Thyroid gland (tissue), 4 donors: Measurements from ENCODE around the gene MCCD1. TPM values are rescaled to one million over a fixed set of nuclear protein-coding genes. Genes with fewer than 3 reads are reported as not detected.
"Not testable (repeated sequence)": the region's sequence is repeated elsewhere in the genome, so short reads cannot be mapped to it uniquely, and the experiment has no call there.

Experiments used
- DNase-seq, 2 donors: peaks; one replicate each; pipeline ENCODE4 v3.0.0-alpha.2; 2019
- H3K27ac ChIP-seq, 3 donors: fragments of 200-600 bp; sonication (generic); 1 replicate in 2 of 3; 2 replicates in 1 of 3; pipeline ENCODE4 v1.5.1; 2016 to 2019; ENCODE audit warnings: mild to moderate bottlenecking in 1 of 3, moderate library complexity in 1 of 3
- H3K27me3 ChIP-seq: fragments of 200-600 bp; sonication (generic); one replicate; pipeline ENCODE4 v1.5.1; 2019
- H3K36me3 ChIP-seq, 2 donors: fragments of 200-600 bp; sonication (generic); one replicate each; pipeline ENCODE4 v1.5.1; 2016 to 2019
- H3K4me1 ChIP-seq, 2 donors: fragments of 200-600 bp; sonication (generic); one replicate each; pipeline ENCODE4 v1.5.1; 2017 to 2019
- H3K4me3 ChIP-seq, 3 donors: fragments of 200-600 bp; sonication (generic); replicated peaks in 1 of 3; 1 replicate in 2 of 3; 2 replicates in 1 of 3; pipeline ENCODE4 v1.5.1; 2016; ENCODE audit warnings: mild to moderate bottlenecking in 1 of 3
- H3K9me3 ChIP-seq: fragments of 200-600 bp; sonication (generic); one replicate; pipeline ENCODE4 v1.5.1; 2017
- CTCF ChIP-seq, 6 experiments: fragments of 200-600 bp in 3 of 6; fragments of 450-650 bp in 3 of 6; sonication (generic) in 3 of 6; IDR thresholded peaks; one replicate each; pipeline ENCODE4 v1.5.1; 2016 to 2019; ENCODE audit warnings: antibody characterized with exemption in 6 of 6, mild to moderate bottlenecking in 2 of 6, inconsistent platforms in 1 of 6, moderate library complexity in 1 of 6
- POLR2A ChIP-seq, 2 donors: fragments of 450-650 bp; IDR thresholded peaks; one replicate each; pipeline ENCODE4 v1.6.1; 2017; ENCODE audit warnings: antibody characterized with exemption in 2 of 2, mild to moderate bottlenecking in 2 of 2, moderate library complexity in 1 of 2
- WGBS, 2 donors: methylation state at CpG; one replicate each; pipeline ENCODE4 v1.1.5; 2017; 5-methylcytosine and 5-hydroxymethylcytosine counted together
- intact Hi-C: fragments of 100-400 bp; cut with DNase I; formaldehyde crosslinking; loops from one replicate; pipeline ENCODE4 v1.15.1; 2023
- total RNA-seq, 4 donors: library from RNA; depleted of rRNA; stranded (reverse); fragments of >200 nt; gene quantifications; one replicate each; pipeline ENCODE4 v1.2.3, GENCODE V29; 2016

The MCCD1 gene
- total RNA-seq, 4 donors from 2014 or later: not detected

DNA sequence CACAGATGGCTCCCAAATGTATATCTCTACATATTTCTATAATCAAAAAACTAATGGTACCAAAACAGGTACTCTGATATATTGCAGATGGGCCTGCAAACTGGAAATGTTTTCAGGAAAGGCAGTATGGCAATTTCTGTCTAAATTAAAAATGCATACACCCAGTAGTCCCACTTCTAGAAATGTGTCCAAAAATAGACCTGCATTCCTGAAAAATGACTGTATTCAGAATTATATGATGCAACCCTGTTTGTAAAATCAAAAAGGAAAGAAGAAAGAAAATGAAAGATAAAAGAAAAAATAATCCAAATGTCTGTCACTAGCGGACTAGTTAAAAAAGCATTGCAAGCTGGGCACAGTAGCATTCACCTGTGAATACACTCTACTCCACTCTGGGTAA lies 43.7 kb upstream of the MCCD1 start:
- TF ChIP-seq POLR2A (IDR thresholded peaks at IDR 0.05) (no peak), CTCF (IDR thresholded peaks at IDR 0.05) (no peak)
- Histone ChIP-seq H3K4me3 (no peak overlapping the region), H3K9me3 (no peaks in the 10 kb centered on the region), H3K36me3 (no peaks in the 10 kb centered on the region), H3K27me3 (no peaks in the 10 kb centered on the region), H3K27ac (no peak overlapping the region), H3K4me1 (no peaks in the 10 kb centered on the region)
- 72 to 73% methylated on average over 1 of the region's 1 CpG for WGBS, 2 donors
- intact Hi-C loops: no loop called here
- DNase-seq: no peak

GRCh38 chr6:31486065-31486837 lies 42.5 kb upstream of the MCCD1 start:
- not testable (repeated sequence) for H3K4me1 ChIP-seq

GRCh38 chr6:31487674-31488073 lies 41.1 kb upstream of the MCCD1 start:
- H3K4me3 ChIP-seq, H3K27me3 ChIP-seq, H3K9me3 ChIP-seq, H3K36me3 ChIP-seq, H3K4me1 ChIP-seq, DNase-seq, H3K27ac ChIP-seq, intact Hi-C loops: not testable (repeated sequence)
- WGBS, 2 donors: 83 to 85% methylated on average over 5 to 6 of the region's 6 CpGs

More at GRCh38 chr6:31486065-31486837, 42.5 kb upstream of the MCCD1 start:
- H3K9me3 ChIP-seq, DNase-seq, H3K27me3 ChIP-seq, H3K36me3 ChIP-seq, H3K27ac ChIP-seq, H3K4me3 ChIP-seq, intact Hi-C loops: not testable (repeated sequence)
- WGBS, 2 donors: 61% methylated on average over 2 of the region's 9 CpGs; no CpG with 5 or more reads in 1 of the 2 donors

GRCh38 chr6:31489086-31489485 lies 39.7 kb upstream of the MCCD1 start:
- intact Hi-C loops: no loop called here
- WGBS, 2 donors: 89 to 90% methylated on average over 4 of the region's 4 CpGs
- Histone ChIP-seq H3K27me3 (no peaks in the 10 kb centered on the region), H3K4me1 (peaks cover 0 to 1% of the 10 kb centered on the region in 2 donors), H3K4me3 (no peak overlapping the region), H3K9me3 (no peaks in the 10 kb centered on the region), H3K27ac (no peak overlapping the region), H3K36me3 (no peaks in the 10 kb centered on the region)
- TF ChIP-seq CTCF (IDR thresholded peaks at IDR 0.05) (no peak), POLR2A (IDR thresholded peaks at IDR 0.05) (no peak)
- no peak for DNase-seq

DNA sequence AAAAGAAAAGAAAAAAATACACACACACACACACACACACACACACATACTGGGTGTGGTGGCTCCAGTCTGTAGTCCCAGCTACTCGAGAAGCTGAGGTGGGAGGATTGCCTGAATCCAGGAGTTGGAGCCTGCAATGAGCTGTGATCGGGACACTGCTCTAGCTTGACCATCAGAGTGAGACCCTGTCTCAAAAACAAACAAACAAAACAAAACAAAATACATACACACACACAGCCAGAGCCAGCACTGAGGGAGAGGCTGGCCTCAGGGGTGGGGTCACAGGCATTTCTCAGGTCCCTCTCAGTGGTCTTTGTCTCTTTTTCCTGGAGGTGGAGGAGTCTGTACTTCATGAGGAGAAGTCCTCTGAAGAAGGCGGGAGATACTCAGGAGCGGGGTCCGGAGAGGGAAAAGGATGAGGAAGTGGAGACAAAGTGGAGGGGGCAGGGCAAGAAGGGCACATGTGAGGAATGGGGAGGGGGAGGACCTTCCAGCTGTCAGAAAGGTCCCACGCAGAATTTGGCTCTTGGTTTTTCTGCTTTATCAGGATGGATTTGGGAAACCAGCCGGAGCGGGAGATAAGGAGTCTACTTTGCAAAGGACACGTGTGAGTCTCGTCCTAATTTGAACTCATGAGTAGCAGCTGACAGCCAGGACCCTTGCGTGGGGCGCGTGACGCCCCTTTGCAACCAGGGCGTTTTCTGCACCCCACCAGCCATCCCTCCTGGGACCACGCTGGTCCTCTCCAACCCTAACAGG lies 38.5 kb upstream of the MCCD1 start:
- WGBS, 2 donors: 60 to 69% methylated on average over 15 to 16 of the region's 16 CpGs
- Histone ChIP-seq H3K36me3 (no peaks in the 10 kb centered on the region), H3K4me3 (no peak overlapping the region), H3K27me3 (no peaks in the 10 kb centered on the region), H3K9me3 (no peaks in the 10 kb centered on the region), H3K27ac (no peak overlapping the region), H3K4me1 (peaks cover 0 to 7% of the 10 kb centered on the region in 2 donors)
- no peak for DNase-seq
- intact Hi-C loops: loop anchor here (10.0 kb wide), 1 partner anchor 55 kb away; the partner anchor contains the start of genes ATP6V1G2, DDX39B and NFKBIL1
- no peak for TF ChIP-seq CTCF (IDR thresholded peaks at IDR 0.05)
- TF ChIP-seq POLR2A (IDR thresholded peaks at IDR 0.05): no peak

DNA sequence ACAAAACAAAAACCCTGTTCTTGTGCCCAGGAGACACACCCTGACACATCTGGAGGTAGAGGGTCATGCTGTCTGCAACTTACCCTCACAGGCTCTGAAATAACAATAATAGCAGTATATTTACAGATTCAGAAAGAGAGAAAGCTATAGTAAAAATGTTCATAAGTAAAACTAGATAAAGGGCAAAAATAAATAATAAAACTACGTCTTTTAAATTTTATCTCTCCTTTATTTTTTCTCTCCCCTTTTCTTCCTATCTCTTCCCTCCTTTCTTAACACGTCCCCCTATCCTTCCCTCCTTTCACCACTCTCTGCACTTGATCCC lies 35.2 kb upstream of the MCCD1 start:
- DNase-seq, H3K9me3 ChIP-seq, H3K36me3 ChIP-seq, H3K4me3 ChIP-seq, H3K27me3 ChIP-seq, H3K4me1 ChIP-seq, H3K27ac ChIP-seq: not testable (repeated sequence)
- WGBS, 2 donors: 3% methylated on average over 2 of the region's 2 CpGs
- intact Hi-C loops: loop anchor here (10.0 kb wide), 1 partner anchor 51 kb away; the partner anchor contains the start of genes ATP6V1G2, DDX39B and NFKBIL1
